Measurements from ENCODE around the gene YES1. TPM values are rescaled to one million over a fixed set of nuclear protein-coding genes. Genes with fewer than 3 reads are reported as not detected.

The YES1 gene
- total and polyA plus RNA-seq, 12 donors: 11.5 to 84.1 (median 42.5) TPM

DNA sequence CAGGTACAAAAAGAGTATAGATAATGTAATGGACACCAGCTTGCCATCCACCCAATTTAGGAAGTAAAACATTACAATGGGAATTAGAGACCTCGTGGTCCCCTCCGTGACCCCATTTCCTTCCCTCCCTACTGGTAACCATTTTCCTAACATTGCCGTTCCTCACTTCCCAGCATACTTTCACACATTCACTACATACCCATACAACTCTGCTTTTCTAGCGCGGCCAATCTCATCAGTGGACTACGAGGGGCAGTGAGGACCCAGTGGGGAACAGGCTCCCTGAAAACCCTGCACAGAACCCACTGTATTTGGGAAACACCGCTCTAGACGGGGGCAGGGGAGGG lies 100.8 kb downstream of the YES1 start:
- TF ChIP-seq POLR2A (IDR thresholded peaks at IDR 0.05): no peak
- Histone ChIP-seq H3K36me3 (replicated peaks in 1 of 2) (no peaks in the 10 kb centered on the region), H3K4me3 (peak overlapping the region in 2 of 4 donors; percentile 55 to 70), H3K27ac (peak overlapping the region in 3 of 5 donors; percentile 76 to 92 (median 86)), H3K27me3 (no peaks in the 10 kb centered on the region), H3K4me1 (replicated peaks in 1 of 2) (peaks cover 0 to 3% of the 10 kb centered on the region in 2 donors), H3K9me3 (replicated peaks in 1 of 3) (no peaks in the 10 kb centered on the region)
- DNase-seq: peak in 2 of 7 donors; percentile 17 to 21
- 8 to 10% (median 9%) methylated on average over 8 of the region's 8 CpGs for WGBS, 4 donors
- intact Hi-C loops (cut with DNase I): no loop called here

DNA sequence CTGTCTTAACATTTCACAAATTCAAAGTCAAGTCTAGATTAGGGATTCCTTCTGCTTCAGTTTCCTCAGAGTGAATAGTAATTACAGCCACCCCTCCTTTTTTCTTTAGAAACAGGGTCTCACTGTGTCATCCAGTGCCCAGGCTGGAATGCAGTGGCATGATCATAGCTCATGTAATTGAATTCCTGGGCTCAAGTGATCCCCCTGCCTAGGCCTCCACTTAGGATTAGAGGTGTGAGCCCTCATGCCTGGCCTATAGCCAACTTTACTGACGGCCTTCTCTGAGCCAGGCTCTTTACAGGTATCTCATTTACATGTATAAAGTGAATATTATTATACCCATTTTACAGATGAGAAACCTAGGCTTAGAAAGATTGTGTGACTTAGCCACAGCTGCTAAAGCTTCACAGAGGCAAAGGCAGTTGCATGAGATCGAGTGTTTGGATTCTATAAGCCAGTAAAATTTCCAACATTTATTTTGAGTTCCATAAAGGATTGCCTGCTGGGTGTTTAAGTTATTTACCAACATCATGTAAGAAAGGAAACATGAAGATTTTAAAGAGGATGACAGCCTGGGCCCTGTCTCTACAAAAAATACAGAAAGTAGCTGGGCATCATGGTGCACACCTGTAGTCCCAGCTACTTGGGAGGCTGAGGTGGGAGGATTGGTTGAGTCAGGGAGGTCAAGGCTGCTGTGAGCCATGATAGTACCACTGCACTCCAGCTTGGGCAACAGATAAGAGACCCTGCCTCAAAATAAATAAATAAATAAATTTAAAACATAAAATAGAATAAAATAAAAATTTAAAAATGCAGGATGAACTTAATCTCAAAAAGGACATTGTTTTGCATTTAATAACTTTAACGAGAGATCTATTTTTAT lies 101.4 kb downstream of the YES1 start:
- Histone ChIP-seq H3K4me3 (peak overlapping the region in 2 of 4 donors; percentile 55 to 70), H3K9me3 (replicated peaks in 1 of 3) (no peaks in the 10 kb centered on the region), H3K27ac (peak overlapping the region in 1 of 5 donors; percentile 92), H3K4me1 (replicated peaks in 1 of 2) (peaks cover 0 to 3% of the 10 kb centered on the region in 2 donors), H3K27me3 (no peaks in the 10 kb centered on the region), H3K36me3 (replicated peaks in 1 of 2) (peaks cover 0 to under 1% of the 10 kb centered on the region in 2 donors)
- intact Hi-C loops (cut with DNase I): no loop called here
- DNase-seq: no peak
- 73 to 79% (median 77%) methylated on average over 3 of the region's 3 CpGs for WGBS, 4 donors
- TF ChIP-seq POLR2A (IDR thresholded peaks at IDR 0.05): no peak
- TF ChIP-seq, protein P1, sequence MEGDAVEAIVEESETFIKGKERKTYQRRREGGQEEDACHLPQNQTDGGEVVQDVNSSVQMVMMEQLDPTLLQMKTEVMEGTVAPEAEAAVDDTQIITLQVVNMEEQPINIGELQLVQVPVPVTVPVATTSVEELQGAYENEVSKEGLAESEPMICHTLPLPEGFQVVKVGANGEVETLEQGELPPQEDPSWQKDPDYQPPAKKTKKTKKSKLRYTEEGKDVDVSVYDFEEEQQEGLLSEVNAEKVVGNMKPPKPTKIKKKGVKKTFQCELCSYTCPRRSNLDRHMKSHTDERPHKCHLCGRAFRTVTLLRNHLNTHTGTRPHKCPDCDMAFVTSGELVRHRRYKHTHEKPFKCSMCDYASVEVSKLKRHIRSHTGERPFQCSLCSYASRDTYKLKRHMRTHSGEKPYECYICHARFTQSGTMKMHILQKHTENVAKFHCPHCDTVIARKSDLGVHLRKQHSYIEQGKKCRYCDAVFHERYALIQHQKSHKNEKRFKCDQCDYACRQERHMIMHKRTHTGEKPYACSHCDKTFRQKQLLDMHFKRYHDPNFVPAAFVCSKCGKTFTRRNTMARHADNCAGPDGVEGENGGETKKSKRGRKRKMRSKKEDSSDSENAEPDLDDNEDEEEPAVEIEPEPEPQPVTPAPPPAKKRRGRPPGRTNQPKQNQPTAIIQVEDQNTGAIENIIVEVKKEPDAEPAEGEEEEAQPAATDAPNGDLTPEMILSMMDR (IDR thresholded peaks at IDR 0.05): no peak

GRCh38 chr18:709771-710170 lies 102.3 kb downstream of the YES1 start:
- peaks cover 0 to 9% of the 10 kb centered on the region in 2 donors for H3K36me3 ChIP-seq (replicated peaks in 1 of 2)
- peaks cover 0 to 3% of the 10 kb centered on the region in 2 donors for H3K4me1 ChIP-seq (replicated peaks in 1 of 2)
- intact Hi-C loops (cut with DNase I): no loop called here
- H3K9me3 ChIP-seq (replicated peaks in 1 of 3): no peaks in the 10 kb centered on the region
- DNase-seq: no peak
- no peak overlapping the region for H3K4me3 ChIP-seq
- 82 to 94% (median 90%) methylated on average over 1 of the region's 1 CpG for WGBS, 4 donors
- TF ChIP-seq POLR2A (IDR thresholded peaks at IDR 0.05): no peak
- TF ChIP-seq, protein P1 (IDR thresholded peaks at IDR 0.05): no peak
- H3K27ac ChIP-seq: no peak overlapping the region
- H3K27me3 ChIP-seq: no peaks in the 10 kb centered on the region

DNA sequence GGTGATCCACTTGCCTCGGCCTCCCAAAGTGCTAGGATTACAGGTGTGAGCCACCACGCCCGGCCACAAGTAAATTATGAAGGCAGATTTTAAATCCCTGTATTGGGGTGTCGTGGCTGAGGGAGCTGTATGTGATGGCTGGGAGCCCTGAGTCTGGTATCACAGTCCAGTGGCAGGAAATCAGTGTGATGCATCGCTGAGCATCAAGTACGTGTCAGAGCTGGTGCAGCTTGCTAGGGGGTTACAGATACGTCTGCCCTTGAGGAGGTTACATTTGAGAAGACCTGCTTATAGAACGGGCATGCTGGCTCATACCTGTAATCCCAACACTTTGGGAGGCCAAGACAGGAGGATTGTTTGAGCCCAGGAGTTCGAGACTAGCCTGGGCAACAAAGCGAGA lies 103.9 kb downstream of the YES1 start:
- WGBS, 4 donors: 92 to 99% (median 97%) methylated on average over 6 to 10 of the region's 10 CpGs
- Histone ChIP-seq H3K4me1 (replicated peaks in 1 of 2) (peaks cover 4 to 7% of the 10 kb centered on the region in 2 donors), H3K4me3 (no peak overlapping the region), H3K27ac (no peak overlapping the region), H3K9me3 (replicated peaks in 1 of 3) (no peaks in the 10 kb centered on the region), H3K36me3 (replicated peaks in 1 of 2) (peaks cover 0 to 12% of the 10 kb centered on the region in 2 donors), H3K27me3 (no peaks in the 10 kb centered on the region)
- no peak for TF ChIP-seq POLR2A (IDR thresholded peaks at IDR 0.05)
- TF ChIP-seq, protein P1 (IDR thresholded peaks at IDR 0.05): no peak
- intact Hi-C loops (cut with DNase I): no loop called here
- DNase-seq: no peak
